SK-N-SH (cell line): ENCODE results near the gene CIAO2B. TPM values are rescaled to one million over a fixed set of nuclear protein-coding genes. Genes with fewer than 3 reads are reported as not detected.

Experiments used
- CTCF ChIA-PET: fragments of 300-600, 350-600 bp; formaldehyde crosslinking; extraction: SDS; loops from one replicate; lab custom pipeline; 2021; lab: Yijun Ruan, JAX
- POLR2A ChIA-PET: fragments of 350-600 bp; sonication (Branson Sonifier 250); formaldehyde crosslinking; extraction: SDS; loops from one replicate; lab custom pipeline; 2020; ENCODE audit warnings: antibody characterized with exemption, inconsistent platforms; lab: Yijun Ruan, JAX
- DNase-seq: peaks from one replicate; pipeline ENCODE4 v3.0.0; 2012
- H2AFZ ChIP-seq: fragments of 200-600 bp; sonication (generic); 2 replicates; pipeline ENCODE4 v1.8.1; 2016; ENCODE audit warnings: antibody characterized with exemption, mild to moderate bottlenecking, low read depth
- H3F3A ChIP-seq: fragments of 200-600 bp; sonication (generic); replicated peaks from 2 replicates; pipeline ENCODE3; 2016; ENCODE audit warnings: antibody characterized with exemption, mild to moderate bottlenecking; ENCODE audit not compliant: insufficient read depth
- H3K27ac ChIP-seq, 2 experiments: fragments of 200-500 bp in 1 of 2; fragments of 200-600 bp in 1 of 2; sonication (Bioruptor generic) in 1 of 2; sonication (generic), shearing (Covaris generic) in 1 of 2; 2 replicates each; pipeline versions ENCODE4 v1.5.1 to v1.6.1; 2014 to 2016; ENCODE audit warnings: low read depth in 2 of 2, inconsistent platforms in 1 of 2, low read length in 1 of 2, mild to moderate bottlenecking in 1 of 2, mixed read lengths in 1 of 2
- H3K27me3 ChIP-seq: fragments of 200-600 bp; sonication (generic), shearing (Covaris generic); 2 replicates; pipeline ENCODE4 v1.6.1; 2016; ENCODE audit warnings: mixed run types; ENCODE audit not compliant: insufficient read depth
- H3K36me3 ChIP-seq, 2 experiments: fragments of 200-500 bp in 1 of 2; fragments of 200-600 bp in 1 of 2; sonication (Bioruptor generic) in 1 of 2; sonication (generic) in 1 of 2; replicated peaks in 1 of 2; 2 replicates each; pipeline versions ENCODE3 to v1.5.1; 2014 to 2016; ENCODE audit warnings: low read length in 1 of 2, mild to moderate bottlenecking in 1 of 2; ENCODE audit not compliant: insufficient read depth in 2 of 2, control insufficient read depth in 1 of 2
- H3K4me1 ChIP-seq, 2 experiments: fragments of 200-500 bp in 1 of 2; fragments of 200-600 bp in 1 of 2; sonication (Bioruptor generic) in 1 of 2; sonication (generic), shearing (Covaris generic) in 1 of 2; 2 replicates each; pipeline versions ENCODE4 v1.5.1 to v1.6.1; 2014 to 2016; ENCODE audit warnings: low read depth in 1 of 2, low read length in 1 of 2, mixed run types in 1 of 2; ENCODE audit not compliant: insufficient read depth in 2 of 2, control insufficient read depth in 1 of 2
- H3K4me2 ChIP-seq: fragments of 200-600 bp; sonication (generic), shearing (Covaris generic); 2 replicates; pipeline ENCODE4 v1.6.1; 2017; ENCODE audit warnings: mixed run types
- H3K4me3 ChIP-seq, 2 experiments: fragments of 200-500 bp in 1 of 2; fragments of 200-600 bp in 1 of 2; sonication (Bioruptor generic) in 1 of 2; sonication (generic), shearing (Covaris generic) in 1 of 2; 2 replicates each; pipeline versions ENCODE4 v1.5.1 to v1.8.1; 2014 to 2016; ENCODE audit warnings: low read depth in 2 of 2, inconsistent platforms in 1 of 2, low read length in 1 of 2, mild to moderate bottlenecking in 1 of 2, mixed read lengths in 1 of 2, moderate library complexity in 1 of 2
- H3K79me2 ChIP-seq: fragments of 200-600 bp; sonication (generic); 2 replicates; pipeline ENCODE4 v1.8.1; 2017; ENCODE audit warnings: mild to moderate bottlenecking; ENCODE audit not compliant: insufficient read depth
- H3K9ac ChIP-seq: fragments of 200-600 bp; sonication (generic); 2 replicates; pipeline ENCODE4 v1.6.1; 2017; ENCODE audit warnings: mixed run types
- H3K9me2 ChIP-seq: fragments of 200-600 bp; sonication (generic); 2 replicates; pipeline ENCODE4 v1.6.1; 2017; ENCODE audit warnings: mixed run types
- H3K9me3 ChIP-seq: fragments of 200-600 bp; sonication (generic); 2 replicates; pipeline ENCODE4 v1.6.1; 2017; ENCODE audit warnings: mixed run types, mild to moderate bottlenecking, moderate library complexity
- H4K20me1 ChIP-seq: fragments of 200-600 bp; sonication (generic); 2 replicates; pipeline ENCODE4 v1.6.1; 2017; ENCODE audit warnings: mild to moderate bottlenecking, mixed run types; ENCODE audit not compliant: insufficient read depth
- CTCF ChIP-seq: fragments of 200-600 bp; sonication (generic); IDR thresholded peaks from 2 replicates; pipeline ENCODE4 v1.6.1; 2017; ENCODE audit warnings: antibody characterized with exemption, mild to moderate bottlenecking, moderate library complexity
- EP300 ChIP-seq, 2 experiments: IDR thresholded peaks; 2 replicates each; pipeline versions ENCODE4 v1.4.0 to v1.6.1; 2012; ENCODE audit warnings: borderline replicate concordance in 1 of 2, low read depth in 1 of 2, low read length in 1 of 2
- FOXJ3 ChIP-seq: sonication (generic); formaldehyde crosslinking; IDR thresholded peaks from 2 replicates; pipeline ENCODE4 v1.5.1; 2020; ENCODE audit warnings: mild to moderate bottlenecking, missing genetic modification reagents
- GATA2 ChIP-seq: sonication (generic); formaldehyde crosslinking; IDR thresholded peaks from 2 replicates; pipeline ENCODE4 v1.5.0; 2020; ENCODE audit warnings: mild to moderate bottlenecking, missing genetic modification reagents
- JUND ChIP-seq: IDR thresholded peaks from 2 replicates; pipeline ENCODE4 v1.4.0; 2012
- NFIC ChIP-seq: IDR thresholded peaks from 2 replicates; pipeline ENCODE4 v1.4.0; 2012; ENCODE audit warnings: borderline replicate concordance
- PBX3 ChIP-seq: IDR thresholded peaks from 2 replicates; pipeline ENCODE4; 2012
- POLR2AphosphoS5 ChIP-seq: IDR thresholded peaks from 2 replicates; pipeline ENCODE4 v1.6.1; 2012; ENCODE audit warnings: low read depth, low read length
- RAD21 ChIP-seq: IDR thresholded peaks from 2 replicates; pipeline ENCODE4 v1.6.1; 2012; ENCODE audit warnings: mild to moderate bottlenecking, low read length
- REST ChIP-seq: IDR thresholded peaks from 2 replicates; pipeline ENCODE4 v1.6.1; 2012; ENCODE audit warnings: mild to moderate bottlenecking, low read depth, low read length, moderate library complexity
- SIN3A ChIP-seq: IDR thresholded peaks from 2 replicates; pipeline ENCODE4 v1.6.1; 2012; ENCODE audit warnings: low read depth, mild to moderate bottlenecking, low read length, moderate library complexity, borderline replicate concordance
- TAF1 ChIP-seq: IDR thresholded peaks from 2 replicates; pipeline ENCODE4 v1.6.1; 2012; ENCODE audit warnings: low read depth, mild to moderate bottlenecking, low read length, moderate library complexity, borderline replicate concordance
- USF1 ChIP-seq: IDR thresholded peaks from 2 replicates; pipeline ENCODE4 v1.4.0; 2012; ENCODE audit warnings: low read depth, borderline replicate concordance
- USF2 ChIP-seq: fragments of 150-350 bp; IDR thresholded peaks from 2 replicates; pipeline ENCODE4 v1.6.1; 2017; ENCODE audit warnings: antibody characterized with exemption, low read length, low read depth, borderline replicate concordance
- ZBTB33 ChIP-seq: IDR thresholded peaks from 2 replicates; pipeline ENCODE4 v1.4.0; 2012; ENCODE audit warnings: low read depth, borderline replicate concordance
- WGBS: methylation state at CpG from one replicate; pipeline ENCODE4 v1.1.6; 2017; ENCODE audit warnings: low lambda C conversion rate; 5-methylcytosine and 5-hydroxymethylcytosine counted together
- polyA plus RNA-seq, 3 experiments: library from polyadenylated mRNA; depleted of rRNA; stranded (reverse); fragments of >200 nt; gene quantifications; 2 replicates each; pipeline ENCODE4 v1.2.3, GENCODE V29; 2012

The CIAO2B gene
- polyA plus RNA-seq, 1 of the 3 experiments (the other 2 are of a cell fraction) = 665 TPM

GRCh38 chr16:66917741-66918140 lies 16.5 kb downstream of the CIAO2B start:
- ChIA-PET CTCF (interaction anchor here (0.6 to 13.6 kb wide), 8 partner anchors 8 to 100 kb away, joined by 3 to 174 read pairs (median 4); partner anchors contain the start of gene CES3), POLR2A (no interaction called here)
- Histone ChIP-seq H3K36me3 (no peaks in the 10 kb centered on the region), H3K27ac (no peak overlapping the region), H3K4me3 (no peak overlapping the region), H3F3A (no peaks in the 10 kb centered on the region), H3K9me3 (no peaks in the 10 kb centered on the region), H3K9me2 (no peaks in the 10 kb centered on the region), H3K27me3 (no peaks in the 10 kb centered on the region), H3K4me1 (no peaks in the 10 kb centered on the region; a peak in 1 of 4 replicates), H3K9ac (no peak overlapping the region), H3K79me2 (no peaks in the 10 kb centered on the region), H2AFZ (no peak overlapping the region), H3K4me2 (no peak overlapping the region), H4K20me1 (no peaks in the 10 kb centered on the region)
- no peak for DNase-seq
- TF ChIP-seq EP300 (IDR thresholded peaks at IDR 0.05; ENCODE audit: borderline replicate concordance in 1 of 2, low read depth in 1 of 2, low read length in 1 of 2) (no peak), NFIC (no peak), ZBTB33 (no peak), POLR2AphosphoS5 (no peak), FOXJ3 (no peak), JUND (no peak), PBX3 (no peak), REST (no peak), USF2 (no peak), TAF1 (no peak), RAD21 (no peak), SIN3A (no peak), GATA2 (CRISPR knock-in tag) (no peak), USF1 (no peak), CTCF (no peak)
- WGBS = 82% methylated on average over 8 of the region's 9 CpGs
